UCSD-AML1 (cell line): ENCODE results near the gene ATP5IF1.

Source experiments
- DNase-seq: peaks from one replicate; lab custom pipeline; 2025; ENCODE audit not compliant: unreplicated experiment; lab: John Stamatoyannopoulos, UW

The ATP5IF1 gene

GRCh38 chr1:28236656-28237322 is 865 bp downstream of the ATP5IF1 start:
- DNase-seq: no peak

GRCh38 chr1:28239004-28239403 is 3.1 kb downstream of the ATP5IF1 start:
- DNase-seq: no peak

GRCh38 chr1:28240024-28240423 is 4.1 kb downstream of the ATP5IF1 start:
- no peak for DNase-seq

- DNase-seq: no peak
Observed at GRCh38 chr1:28241638-28242241, 5.8 kb downstream of the ATP5IF1 start.

- no peak for DNase-seq
Observed at GRCh38 chr1:28243685-28244311, 7.9 kb downstream of the ATP5IF1 start.

- DNase-seq: no peak
Observed at GRCh38 chr1:28244549-28245251, 8.8 kb downstream of the ATP5IF1 start.

- no peak for DNase-seq
Observed at GRCh38 chr1:28246427-28246832, 10.5 kb downstream of the ATP5IF1 start.

GRCh38 chr1:28247612-28248272 is 11.8 kb downstream of the ATP5IF1 start:
- no peak for DNase-seq

- peak; percentile 79 for DNase-seq
Observed at GRCh38 chr1:28248273-28249012, 12.5 kb downstream of the ATP5IF1 start.

- peak; percentile 43 for DNase-seq
Observed at GRCh38 chr1:28249013-28249865, 13.3 kb downstream of the ATP5IF1 start.

GRCh38 chr1:28249866-28250295 is 14.0 kb downstream of the ATP5IF1 start:
- no peak for DNase-seq

GRCh38 chr1:28256197-28256827 is 20.4 kb downstream of the ATP5IF1 start:
- no peak for DNase-seq

- no peak for DNase-seq
Observed at GRCh38 chr1:28257736-28258135, 21.8 kb downstream of the ATP5IF1 start.

- DNase-seq: no peak
Observed at GRCh38 chr1:28258628-28259251, 22.8 kb downstream of the ATP5IF1 start.

- DNase-seq: peak; percentile 99
Observed at GRCh38 chr1:28259252-28259933, 23.5 kb downstream of the ATP5IF1 start, which contains the start of gene SESN2. TSS of gene SESN2 (plus strand) at chr1:28259518. CDS start at chr1:28259848, 330 bp downstream.

GRCh38 chr1:28259934-28260802 is 24.2 kb downstream of the ATP5IF1 start:
- DNase-seq: peak; percentile 47

GRCh38 chr1:28260803-28261174 is 24.9 kb downstream of the ATP5IF1 start:
- DNase-seq: no peak
